ENCODE results near the gene DGKG. TPM values are rescaled to one million over a fixed set of nuclear protein-coding genes. Genes with fewer than 3 reads are reported as not detected.

DGKG gene
- total RNA-seq, 1 experiment from 2014 or later = 12.0 TPM

GRCh38 chr3:186241910-186242821, 119.9 kb downstream of the DGKG start:
- DNase-seq (ENCODE audit: low spot score) = peak; percentile 93

DNA sequence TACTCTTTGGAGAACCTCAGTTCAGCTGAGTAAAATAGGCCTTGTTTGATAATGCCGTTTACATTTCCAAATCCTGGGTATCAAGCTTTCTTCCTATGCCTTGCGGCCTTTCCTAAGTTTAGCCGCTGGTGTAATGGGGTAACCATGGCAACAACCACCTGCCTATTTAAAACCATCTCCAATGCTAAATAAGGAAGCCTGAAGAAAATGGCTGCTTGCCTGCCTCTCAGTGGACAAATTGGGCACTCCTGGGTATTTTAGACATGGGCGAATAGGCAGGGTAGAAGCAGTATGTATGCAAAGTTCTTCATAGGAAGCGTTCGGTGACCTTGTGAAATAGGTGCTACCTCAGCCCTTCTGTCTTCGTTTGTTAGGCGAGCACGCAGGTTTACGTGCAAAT, 122.7 kb downstream of the DGKG start:
- peak; percentile 31 for DNase-seq (ENCODE audit: low spot score)

GRCh38 chr3:186237915-186238314, 124.1 kb downstream of the DGKG start:
- no peak for DNase-seq (ENCODE audit: low spot score)

DNA sequence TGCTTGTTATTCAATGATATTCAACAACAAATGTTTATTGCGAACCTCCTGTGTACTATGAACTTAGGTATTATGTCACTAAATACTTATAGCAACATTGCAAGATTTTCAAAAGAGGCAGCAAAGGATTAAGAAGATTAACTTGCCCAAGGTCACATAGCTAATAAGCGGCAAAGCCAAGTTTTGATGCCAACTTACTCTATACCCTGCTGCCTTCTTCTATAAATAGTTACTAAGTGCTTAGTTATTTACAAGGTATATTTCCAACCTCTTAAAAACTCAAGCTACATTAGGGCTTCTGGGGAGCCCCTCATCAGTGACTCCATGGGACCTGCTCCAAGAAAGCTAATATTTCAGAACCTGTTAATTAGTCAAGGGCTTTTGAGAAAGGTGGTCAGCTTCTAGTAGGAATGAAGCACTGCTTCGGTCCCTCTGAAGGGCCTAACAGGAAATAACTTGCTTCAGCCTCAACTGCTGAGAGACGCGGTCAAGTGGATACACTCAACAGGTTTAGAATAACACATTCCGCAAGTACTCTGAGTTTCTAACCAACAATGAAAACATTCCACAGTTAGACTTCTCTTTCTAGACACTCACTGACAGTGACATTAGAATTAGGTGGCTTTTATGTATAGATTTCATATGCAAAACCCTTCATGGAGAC, 125.5 kb downstream of the DGKG start:
- DNase-seq (ENCODE audit: low spot score) = no peak

DNA sequence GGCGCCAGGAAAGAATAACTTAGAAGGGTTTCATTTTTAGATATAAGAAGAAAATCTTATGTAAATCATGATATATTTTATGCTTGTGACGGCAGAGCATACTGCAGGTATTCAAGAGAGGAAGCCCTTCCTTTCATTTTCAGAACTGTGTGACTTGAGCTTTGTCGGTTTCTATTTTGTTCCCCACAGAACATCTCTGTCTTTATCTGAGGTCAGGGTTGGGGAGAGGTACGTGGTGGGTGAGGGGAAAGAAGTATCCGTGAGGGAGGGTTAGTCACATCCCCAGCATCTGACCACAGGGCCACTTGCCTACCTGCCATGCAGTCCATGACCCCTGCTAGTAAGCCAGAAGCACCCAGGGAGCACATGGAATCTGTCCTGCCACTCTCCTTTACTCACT, 126.5 kb downstream of the DGKG start:
- no peak for DNase-seq (ENCODE audit: low spot score)

GRCh38 chr3:186234152-186234551, 127.9 kb downstream of the DGKG start:
- DNase-seq (ENCODE audit: low spot score) = no peak

GRCh38 chr3:186226482-186226881, 135.6 kb downstream of the DGKG start:
- no peak for DNase-seq (ENCODE audit: low spot score)

- no peak for DNase-seq (ENCODE audit: low spot score)
These were observed 136.4 kb downstream of the DGKG start for GRCh38 chr3:186225603-186226002.

GRCh38 chr3:186224041-186224610, 137.9 kb downstream of the DGKG start:
- no peak for DNase-seq (ENCODE audit: low spot score)

GRCh38 chr3:186223476-186223875, 138.6 kb downstream of the DGKG start:
- DNase-seq (ENCODE audit: low spot score) = no peak

DNA sequence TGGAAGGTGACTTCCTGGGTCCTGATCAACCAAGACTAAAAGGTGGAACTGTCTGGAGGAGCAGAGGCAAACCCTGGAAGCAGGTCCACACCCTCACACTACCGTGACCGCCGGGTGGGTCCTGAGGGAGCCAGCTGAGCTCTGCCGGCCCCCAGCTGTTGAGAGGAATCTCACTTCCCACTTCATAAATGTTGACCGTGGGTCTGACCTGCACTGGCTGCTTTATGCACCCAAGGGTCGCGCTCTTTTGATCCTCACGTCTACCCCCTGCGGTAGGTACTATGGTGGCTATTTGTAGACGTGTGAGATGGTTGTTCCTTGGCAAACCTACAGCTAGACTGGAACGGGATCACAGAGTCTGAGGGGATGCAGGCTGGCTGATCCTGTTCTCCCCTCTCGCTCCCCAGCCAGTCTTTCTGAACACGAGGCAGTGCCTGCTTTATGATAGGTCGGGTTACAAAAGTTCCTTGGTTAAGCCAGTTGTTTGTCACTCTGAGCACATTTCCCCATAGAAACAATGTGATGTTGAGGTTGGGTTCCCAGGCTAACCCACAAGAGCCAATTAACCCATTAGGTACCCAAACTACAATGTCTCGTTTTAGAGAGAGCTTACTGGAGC, 140.2 kb downstream of the DGKG start:
- DNase-seq (ENCODE audit: low spot score) = no peak

- no peak for DNase-seq (ENCODE audit: low spot score)
These were observed 141.0 kb downstream of the DGKG start for GRCh38 chr3:186220911-186221645.

GRCh38 chr3:186220365-186220764, 141.7 kb downstream of the DGKG start:
- peak; percentile 61 for DNase-seq (ENCODE audit: low spot score)

- DNase-seq (ENCODE audit: low spot score) = no peak
These were observed 142.8 kb downstream of the DGKG start for GRCh38 chr3:186219211-186219638.

DNA sequence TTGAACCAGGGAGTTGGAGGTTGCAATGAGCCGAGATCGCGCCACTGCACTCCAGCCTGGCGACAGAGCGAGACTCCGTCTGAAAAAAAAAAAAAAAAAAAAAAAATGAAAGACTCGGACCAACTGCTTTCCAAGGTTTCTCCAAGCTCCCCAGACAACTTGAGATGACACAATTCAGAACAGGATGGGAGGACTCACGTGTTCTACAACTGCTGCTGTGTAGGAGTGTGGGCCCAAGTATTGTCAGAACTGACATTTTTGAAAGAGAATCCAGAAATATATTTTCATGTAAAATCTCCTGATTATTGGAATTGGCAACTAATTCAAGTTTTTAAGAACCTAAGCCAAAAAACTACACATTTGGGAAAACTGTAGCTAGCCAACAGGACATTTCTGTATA, 143.6 kb downstream of the DGKG start:
- no peak for DNase-seq (ENCODE audit: low spot score)

DNA sequence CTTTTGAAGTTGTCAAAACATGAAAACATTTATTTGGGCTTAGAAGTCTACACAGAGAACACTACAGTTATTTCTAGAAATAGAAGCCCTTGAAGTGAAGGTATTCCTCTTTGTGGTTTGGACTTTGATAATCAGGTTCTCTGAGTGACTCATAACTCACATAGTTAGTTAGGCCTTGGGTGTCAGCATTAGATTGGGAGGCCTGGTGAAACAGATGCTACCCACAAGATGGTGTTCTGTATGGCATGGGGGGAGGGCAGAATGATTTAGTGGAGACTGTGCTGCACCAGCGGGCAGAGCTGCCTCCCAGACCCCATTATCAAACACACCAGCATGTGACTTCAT, 144.2 kb downstream of the DGKG start:
- peak; percentile 87 for DNase-seq (ENCODE audit: low spot score)

DNA sequence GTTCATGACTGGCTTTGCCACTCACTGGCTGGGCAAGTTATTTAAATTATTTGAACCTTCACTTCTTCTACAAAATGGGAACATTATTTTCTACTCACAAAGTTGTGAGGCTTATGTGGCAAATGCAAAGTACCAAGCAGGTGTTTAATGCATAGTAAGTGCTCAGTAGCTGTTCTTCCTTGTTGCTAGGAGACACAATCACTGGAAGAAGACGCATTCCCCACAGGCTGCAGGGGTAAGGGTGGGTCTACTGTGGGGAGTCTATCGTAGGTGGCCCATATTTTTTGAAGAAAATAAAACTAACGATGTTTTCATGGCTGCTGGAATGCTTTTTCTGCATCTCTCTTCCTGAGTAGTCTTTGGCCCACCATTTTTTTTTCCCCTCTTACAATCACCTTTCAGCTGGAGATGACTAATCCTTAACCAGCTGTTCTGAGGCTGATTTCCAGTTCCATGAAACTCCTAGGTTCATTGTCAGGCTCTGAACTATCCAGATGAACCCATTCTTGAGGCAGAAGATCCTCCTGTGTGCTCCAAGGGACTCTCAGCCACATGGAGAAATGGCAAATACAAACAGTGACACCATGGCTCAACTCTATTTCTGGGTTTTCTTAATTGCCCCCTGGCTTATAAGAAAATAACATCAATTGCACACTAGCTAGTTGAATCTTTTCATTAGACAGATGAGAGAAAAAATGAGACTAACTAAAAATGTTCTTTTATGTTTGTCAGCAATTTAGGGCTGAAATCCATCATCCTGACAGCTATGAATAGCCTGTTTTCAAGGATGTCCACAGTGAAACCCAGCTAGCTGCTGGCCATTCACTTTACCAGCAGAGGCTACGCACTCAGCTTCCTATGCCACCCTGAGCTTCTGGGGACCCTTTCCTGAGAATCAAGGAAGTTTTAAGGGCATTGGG, 144.9 kb downstream of the DGKG start:
- peak; percentile 40 for DNase-seq (ENCODE audit: low spot score)

DNA sequence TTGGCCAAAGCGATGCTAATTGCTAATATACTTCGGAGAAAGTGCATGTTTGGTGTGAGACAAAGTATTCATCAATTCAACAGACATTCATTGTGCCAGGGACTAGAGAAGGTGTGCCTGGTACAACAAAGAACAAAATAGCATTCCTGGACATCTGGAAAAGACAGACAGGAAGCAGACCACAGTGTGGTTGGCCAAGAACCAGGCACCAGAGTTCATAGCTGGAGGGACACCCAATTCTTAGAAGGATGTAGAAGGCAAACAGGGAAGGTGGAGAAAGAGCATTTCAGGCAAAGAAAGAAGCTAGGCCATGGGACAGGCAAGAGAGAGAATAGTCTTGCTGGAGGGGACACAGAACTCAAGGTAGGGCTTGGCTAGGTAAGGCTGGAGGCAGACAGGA, 147.4 kb downstream of the DGKG start:
- peak; percentile 14 for DNase-seq (ENCODE audit: low spot score)

DNA sequence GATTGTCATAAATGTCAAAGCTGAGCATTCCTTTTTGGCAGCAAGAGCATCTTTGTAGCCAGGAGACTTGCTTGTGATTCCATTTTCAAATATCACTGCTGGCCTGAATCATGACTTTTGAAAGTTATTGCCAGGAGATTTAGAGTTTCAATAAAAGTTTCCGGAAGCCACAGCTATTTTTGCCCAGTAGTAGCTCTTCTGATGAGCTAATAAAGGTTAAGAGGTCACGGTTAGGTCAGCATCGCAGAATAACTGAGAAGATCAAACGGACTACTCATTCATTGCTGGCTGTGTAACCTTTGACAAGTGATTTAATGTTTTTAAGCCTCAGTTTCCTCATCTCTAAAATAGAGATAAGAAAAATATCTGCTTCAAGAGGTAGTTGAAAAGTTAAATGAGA, 148.1 kb downstream of the DGKG start:
- DNase-seq (ENCODE audit: low spot score) = peak; percentile 71

GRCh38 chr3:186212611-186213010, 149.4 kb downstream of the DGKG start:
- DNase-seq (ENCODE audit: low spot score) = no peak

Measured in A172 (cell line).